SU-DHL-6 (cell line): Measurements from ENCODE around the gene SCCPDH.

Source experiments
- EZH2phosphoT487 ChIP-seq: fragments of 200-600 bp; sonication (generic), shearing (Covaris generic); conservative IDR thresholded peaks from 2 replicates; pipeline ENCODE4 v1.6.1; 2018; ENCODE audit warnings: mild to moderate bottlenecking, antibody characterized with exemption, low read length, moderate library complexity, mixed read lengths
- TF ChIP-seq, protein P1 (sequence below): fragments of 200-600 bp; sonication (generic); IDR thresholded peaks from one replicate; pipeline ENCODE4 v1.5.1; 2017; ENCODE audit warnings: antibody characterized with exemption, mild to moderate bottlenecking, low read length, moderate library complexity; ENCODE audit not compliant: insufficient read depth, poor library complexity, severe bottlenecking

DNA sequence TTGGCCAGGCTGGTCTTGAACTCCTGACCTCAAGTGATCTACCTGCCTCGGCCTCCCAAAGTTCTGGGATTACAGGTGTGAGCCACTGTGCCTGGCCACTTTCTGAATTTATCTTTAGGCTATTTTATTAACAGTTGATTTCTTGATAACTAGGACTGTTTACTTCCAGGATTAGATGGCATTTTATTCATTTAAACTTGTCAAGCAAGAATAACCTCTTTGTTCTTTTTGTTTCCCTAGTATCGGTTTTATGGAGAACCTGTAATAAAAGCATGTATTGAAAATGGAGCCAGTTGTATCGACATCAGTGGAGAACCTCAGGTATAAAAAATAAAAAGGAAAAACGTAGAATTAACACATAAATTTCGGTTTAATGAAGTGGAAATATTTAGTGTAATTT lies 11.5 kb downstream of the SCCPDH start:
- no peak for TF ChIP-seq EZH2phosphoT487
- TF ChIP-seq, protein P1, sequence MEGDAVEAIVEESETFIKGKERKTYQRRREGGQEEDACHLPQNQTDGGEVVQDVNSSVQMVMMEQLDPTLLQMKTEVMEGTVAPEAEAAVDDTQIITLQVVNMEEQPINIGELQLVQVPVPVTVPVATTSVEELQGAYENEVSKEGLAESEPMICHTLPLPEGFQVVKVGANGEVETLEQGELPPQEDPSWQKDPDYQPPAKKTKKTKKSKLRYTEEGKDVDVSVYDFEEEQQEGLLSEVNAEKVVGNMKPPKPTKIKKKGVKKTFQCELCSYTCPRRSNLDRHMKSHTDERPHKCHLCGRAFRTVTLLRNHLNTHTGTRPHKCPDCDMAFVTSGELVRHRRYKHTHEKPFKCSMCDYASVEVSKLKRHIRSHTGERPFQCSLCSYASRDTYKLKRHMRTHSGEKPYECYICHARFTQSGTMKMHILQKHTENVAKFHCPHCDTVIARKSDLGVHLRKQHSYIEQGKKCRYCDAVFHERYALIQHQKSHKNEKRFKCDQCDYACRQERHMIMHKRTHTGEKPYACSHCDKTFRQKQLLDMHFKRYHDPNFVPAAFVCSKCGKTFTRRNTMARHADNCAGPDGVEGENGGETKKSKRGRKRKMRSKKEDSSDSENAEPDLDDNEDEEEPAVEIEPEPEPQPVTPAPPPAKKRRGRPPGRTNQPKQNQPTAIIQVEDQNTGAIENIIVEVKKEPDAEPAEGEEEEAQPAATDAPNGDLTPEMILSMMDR, result no peak
